ENCODE data around the gene ACOX3.
"Not testable (repeated sequence)": the region's sequence is repeated elsewhere in the genome, so short reads cannot be mapped to it uniquely, and the experiment has no call there.

Gene ACOX3

GRCh38 chr4:8370106-8370787, 70.3 kb downstream of the ACOX3 start:
- no peak for DNase-seq

- DNase-seq, result no peak
Observed at GRCh38 chr4:8369426-8370105, 71.0 kb downstream of the ACOX3 start.

DNA sequence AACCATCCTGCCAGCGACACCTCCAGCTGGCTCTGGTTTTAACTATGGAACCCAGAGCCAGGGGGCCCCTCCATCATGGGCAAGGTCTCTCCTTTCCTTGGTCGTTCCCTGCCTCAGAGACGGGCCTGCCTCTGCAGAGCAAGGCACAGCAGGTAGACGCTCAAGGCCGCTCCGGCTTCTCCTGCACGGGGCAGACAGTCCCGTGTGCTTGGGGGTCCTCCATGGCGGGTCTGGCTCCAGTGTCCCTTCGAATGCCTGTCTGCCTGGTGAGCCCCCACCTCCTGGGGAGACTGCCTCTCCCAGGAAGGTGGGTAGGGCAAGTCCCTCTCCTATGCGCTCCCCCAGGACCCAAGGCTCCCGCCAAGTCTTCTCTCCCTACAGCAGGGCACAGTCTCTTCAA, 71.5 kb downstream of the ACOX3 start:
- DNase-seq, result no peak

DNA sequence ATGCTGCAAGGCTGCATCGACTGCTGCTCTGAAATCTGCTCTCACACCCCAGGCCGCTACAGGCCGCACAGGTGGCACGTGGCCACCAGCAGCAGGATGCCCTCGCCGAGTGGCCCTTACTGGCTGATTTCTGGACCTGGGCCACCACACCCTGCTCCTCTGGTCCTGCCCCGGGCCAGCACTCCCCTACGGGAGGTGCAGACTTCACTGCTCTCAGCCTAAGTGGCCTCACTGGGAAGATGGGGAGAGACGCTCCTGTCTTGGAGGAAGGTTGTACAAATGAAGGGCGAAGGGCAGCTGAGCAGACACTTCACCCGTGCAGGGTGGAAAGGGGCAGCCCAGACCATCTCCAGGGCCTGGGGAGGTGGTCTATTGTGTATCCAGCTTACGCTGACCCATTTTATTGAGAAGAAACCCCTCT, 72.5 kb downstream of the ACOX3 start:
- DNase-seq, result no peak

DNA sequence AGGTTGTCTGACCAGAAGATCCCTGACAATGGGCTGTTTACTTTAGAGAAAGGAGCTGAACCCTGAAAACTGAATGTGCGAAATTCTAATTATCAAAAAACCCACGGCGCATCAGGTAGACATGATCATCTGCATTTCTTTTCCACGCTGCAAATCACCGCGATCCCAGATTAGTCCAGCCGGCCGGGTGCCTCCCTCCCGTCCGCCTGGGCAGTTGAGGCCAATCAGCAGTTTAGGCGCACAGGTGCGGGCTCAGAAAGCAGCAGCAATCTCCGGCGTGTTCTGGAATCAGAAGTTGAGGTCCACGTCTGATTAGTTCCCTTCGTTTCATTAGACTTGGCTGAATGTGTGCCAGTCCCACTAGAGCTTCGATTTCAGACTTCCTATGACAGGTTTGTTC, 73.9 kb downstream of the ACOX3 start:
- DNase-seq, result no peak

GRCh38 chr4:8365951-8366350, 74.6 kb downstream of the ACOX3 start:
- DNase-seq, result no peak

GRCh38 chr4:8365353-8365752, 75.2 kb downstream of the ACOX3 start:
- no peak for DNase-seq

GRCh38 chr4:8364848-8365350, 75.6 kb downstream of the ACOX3 start:
- DNase-seq, result no peak

DNA sequence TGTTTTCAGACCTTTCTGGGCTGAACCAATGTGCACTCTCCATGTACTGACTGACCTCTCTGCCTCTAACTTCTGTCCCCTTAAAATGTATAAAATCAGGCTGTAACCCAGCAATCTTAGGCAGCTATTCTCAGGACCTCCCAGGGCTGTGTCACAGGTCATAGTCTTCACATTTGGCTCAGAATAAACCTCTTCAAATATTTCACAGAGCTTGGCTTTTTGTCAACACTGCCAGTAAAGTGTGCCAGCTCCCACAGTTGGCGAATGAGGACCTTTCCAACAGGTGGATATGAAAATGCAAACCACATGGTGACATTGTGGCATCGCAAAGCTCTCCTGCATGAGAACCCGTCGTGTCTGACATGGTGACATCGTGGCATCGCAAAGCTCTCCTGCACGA, 76.4 kb downstream of the ACOX3 start:
- DNase-seq, result no peak

- DNase-seq, result no peak
Observed at GRCh38 chr4:8362483-8362882, 78.0 kb downstream of the ACOX3 start.

GRCh38 chr4:8359193-8359592, 81.3 kb downstream of the ACOX3 start:
- no peak for DNase-seq

DNA sequence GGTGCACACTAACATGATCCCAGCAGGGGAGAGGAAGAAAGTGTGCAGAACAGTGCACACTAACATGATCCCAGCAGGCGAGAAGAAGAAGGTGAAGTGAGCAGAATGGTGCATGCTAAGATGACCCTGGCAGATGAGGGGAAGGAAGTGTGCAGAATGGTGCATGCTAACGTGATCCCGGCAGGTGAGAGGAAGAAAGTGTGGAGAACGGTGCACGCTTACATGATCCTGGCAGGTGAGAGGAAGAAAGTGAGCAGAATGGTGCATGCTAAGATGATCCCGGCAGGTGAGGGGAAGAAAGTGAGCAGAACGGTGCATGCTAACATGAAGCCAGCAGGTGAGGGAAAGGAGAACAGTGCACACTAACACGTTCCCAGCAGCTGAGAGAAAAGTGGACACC, 83.7 kb downstream of the ACOX3 start:
- no peak for DNase-seq

- DNase-seq, result peak; percentile 31
Observed at GRCh38 chr4:8355864-8356565, 84.5 kb downstream of the ACOX3 start.

DNA sequence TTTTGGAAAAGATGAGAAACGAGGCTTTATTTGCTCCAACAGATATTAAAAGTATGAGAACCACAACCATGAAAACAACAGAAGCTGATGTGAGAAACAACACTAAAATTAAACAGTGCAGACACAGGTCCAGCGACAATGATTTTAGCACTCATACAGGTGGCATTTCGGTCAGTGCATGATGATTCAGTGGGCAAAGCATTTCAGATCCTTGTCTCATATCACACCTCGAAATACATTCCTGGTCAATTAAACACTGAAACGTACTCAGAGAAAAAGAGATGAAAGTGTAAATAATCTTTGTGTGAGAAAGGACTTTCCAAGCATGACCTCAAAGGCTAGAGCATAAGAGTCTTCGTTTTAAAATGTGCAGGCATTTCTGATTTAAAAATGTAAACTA, 85.2 kb downstream of the ACOX3 start:
- DNase-seq, result peak; percentile 15

DNA sequence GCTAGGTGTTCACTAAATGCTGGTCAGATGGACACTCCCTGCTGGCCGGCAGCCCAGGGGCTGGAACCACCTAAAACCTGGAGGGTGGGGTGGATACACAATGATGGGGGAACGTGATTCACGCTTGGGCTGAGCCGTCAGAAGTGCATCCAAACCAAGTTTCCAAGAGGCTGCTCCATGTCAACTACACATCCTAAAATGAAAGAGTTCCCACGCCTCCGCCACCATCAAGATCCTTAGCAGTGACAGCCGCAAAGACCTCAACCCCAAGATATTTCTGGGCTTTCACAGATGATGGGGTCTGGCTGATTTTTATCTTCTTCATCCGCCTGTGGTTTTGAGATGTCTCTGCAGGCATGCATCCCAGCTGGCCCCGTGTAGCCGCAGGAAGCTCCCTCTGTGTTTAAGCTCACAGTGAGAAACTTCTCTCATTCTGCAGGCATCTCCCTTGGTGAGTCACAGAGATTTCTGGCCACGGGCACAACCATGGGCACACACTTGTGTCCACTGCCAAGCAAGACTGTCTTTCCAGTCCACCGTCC, 86.5 kb downstream of the ACOX3 start:
- DNase-seq, result peak; percentile 48

GRCh38 chr4:8353158-8353669, 87.3 kb downstream of the ACOX3 start:
- DNase-seq, result no peak

DNA sequence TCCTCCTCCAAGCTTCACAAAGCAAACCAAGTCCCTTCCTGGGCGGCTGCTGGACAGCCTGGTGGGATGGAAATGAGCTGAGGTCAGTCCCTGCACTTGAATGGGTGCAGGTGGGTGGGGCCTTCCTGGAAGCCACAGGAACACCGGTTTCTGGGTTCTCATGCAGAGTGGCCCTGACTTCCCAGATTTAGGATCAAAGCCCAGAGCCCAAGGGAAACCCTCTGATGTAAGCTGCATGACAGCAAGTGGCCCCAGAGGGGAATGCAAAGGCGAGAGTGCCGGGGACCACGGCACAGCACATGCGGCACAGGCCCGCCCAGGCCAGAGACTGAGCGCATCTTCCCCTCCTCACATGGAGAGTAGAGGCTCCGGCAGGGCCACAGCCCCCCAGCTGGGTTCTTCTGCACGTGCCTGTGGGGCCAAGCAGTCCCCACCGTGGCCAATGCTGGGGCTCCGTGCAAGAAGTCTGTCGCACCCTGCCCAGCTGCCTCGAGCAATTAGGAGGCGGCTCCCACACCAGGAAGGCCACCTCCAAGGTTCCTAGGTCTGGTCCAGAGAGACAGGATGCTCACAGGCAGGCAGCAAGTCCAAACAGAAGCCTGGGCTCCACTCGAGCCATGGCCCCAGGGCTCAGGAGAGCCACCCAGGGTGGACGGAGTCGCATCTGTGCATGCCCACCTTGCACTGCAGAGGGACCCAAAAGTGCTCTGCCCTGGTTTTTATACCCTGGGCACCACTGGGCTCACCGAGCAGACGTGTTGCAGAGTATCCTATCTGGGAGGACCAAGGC, 88.0 kb downstream of the ACOX3 start:
- DNase-seq, result no peak

DNA sequence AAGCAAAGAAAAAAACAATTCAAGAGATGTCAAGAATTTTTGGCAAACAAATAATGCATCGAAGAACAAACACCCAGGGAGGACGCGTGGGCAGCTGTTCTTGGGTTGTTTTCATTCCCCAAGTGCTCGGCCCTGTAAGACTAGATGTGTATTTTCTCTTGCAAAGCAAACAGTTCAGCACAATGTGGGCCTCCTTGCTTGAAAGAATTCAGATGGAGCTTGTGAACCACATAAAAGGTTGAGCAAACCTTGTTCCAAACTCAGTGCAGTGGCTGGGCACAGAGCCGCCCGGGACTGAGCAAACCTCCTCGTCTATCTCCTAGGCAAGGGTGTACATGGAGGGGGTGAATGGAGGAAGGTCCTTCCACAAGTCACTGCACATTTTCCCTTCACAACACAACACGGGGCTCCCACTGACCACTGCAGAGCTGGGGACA, 88.6 kb downstream of the ACOX3 start:
- DNase-seq, result no peak

DNA sequence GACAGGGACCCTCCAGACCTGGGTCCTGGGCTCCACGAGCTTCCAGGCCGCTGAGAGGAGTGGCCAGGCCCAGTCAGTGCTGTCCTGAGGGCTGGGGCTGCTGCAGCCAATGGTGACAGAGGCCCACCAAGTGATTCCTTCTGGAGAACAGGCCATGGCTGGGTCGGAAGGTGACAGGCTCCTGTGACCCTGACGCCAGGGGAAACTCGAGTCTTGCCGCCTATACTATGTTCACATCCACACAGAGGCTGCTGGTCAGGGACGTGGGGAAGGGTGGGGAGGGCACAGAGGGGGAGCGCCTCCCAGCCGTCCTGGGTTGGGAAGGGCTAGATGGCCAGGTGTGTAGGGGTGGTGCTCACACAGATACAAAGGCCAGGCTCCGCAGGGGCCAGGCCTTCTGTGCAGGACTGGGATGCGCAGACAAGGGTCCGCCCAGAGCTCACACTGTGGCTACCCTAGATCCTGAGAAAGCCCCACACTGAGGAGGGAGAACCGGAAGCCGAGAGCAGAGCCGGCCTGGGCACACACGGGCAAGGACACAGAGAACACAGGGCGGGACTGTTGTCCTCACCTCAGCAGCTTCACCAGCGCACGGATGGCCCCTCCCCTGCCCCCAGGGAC, 89.6 kb downstream of the ACOX3 start:
- no peak for DNase-seq

DNA sequence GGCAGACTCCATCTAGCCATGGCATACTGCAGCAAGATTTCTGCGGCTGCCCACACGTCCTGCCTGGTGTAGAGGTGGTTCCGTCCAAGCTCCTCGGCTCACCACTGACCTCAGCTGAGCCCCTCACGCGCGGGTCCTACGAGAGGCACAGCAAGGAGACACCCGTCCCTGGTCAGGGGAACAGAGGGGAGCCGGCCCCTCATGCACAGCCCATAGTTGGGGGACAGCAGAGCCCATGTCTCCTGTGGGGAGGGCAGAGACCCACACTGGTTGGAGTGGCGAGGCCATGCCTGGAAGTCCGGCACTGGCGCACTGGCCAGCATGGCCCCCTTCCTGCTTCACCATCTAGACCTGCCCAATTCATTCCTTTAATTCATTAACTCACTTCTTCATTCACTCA, 90.2 kb downstream of the ACOX3 start:
- no peak for DNase-seq

GRCh38 chr4:8349664-8350236, 90.8 kb downstream of the ACOX3 start:
- no peak for DNase-seq

GRCh38 chr4:8349236-8349635, 91.3 kb downstream of the ACOX3 start:
- not testable (repeated sequence) for DNase-seq
